DND-41 (cell line): ENCODE measurements around the gene KLF6.

Experiments
- ATAC-seq: fragments of 200-7000 bp; cut with Tn5 transposase; 3 replicates; pipeline ENCODE4 v1.9.1; 2021; ENCODE audit warnings: low read depth; ENCODE audit not compliant: insufficient read depth
- DNase-seq: peaks from one replicate; pipeline ENCODE4 v3.0.0-alpha.2; 2020
- H2AFZ ChIP-seq: 2 replicates; pipeline ENCODE4 v1.6.0; 2012; ENCODE audit warnings: low read depth, low read length
- H3K27ac ChIP-seq: 2 replicates; pipeline ENCODE4 v1.5.1; 2012; ENCODE audit warnings: low read length, inconsistent platforms
- H3K27me3 ChIP-seq: fragments of 200-600 bp; sonication (generic); 2 replicates; pipeline ENCODE4 v1.6.0; 2012; ENCODE audit warnings: low read length, mild to moderate bottlenecking, inconsistent platforms; ENCODE audit not compliant: insufficient read depth, poor library complexity
- H3K36me3 ChIP-seq: 2 replicates; pipeline ENCODE4 v1.5.1; 2012; ENCODE audit warnings: low read length, inconsistent platforms; ENCODE audit not compliant: insufficient read depth
- H3K4me1 ChIP-seq: 2 replicates; pipeline ENCODE4 v1.5.1; 2012; ENCODE audit warnings: mild to moderate bottlenecking, low read length; ENCODE audit not compliant: insufficient read depth
- H3K4me2 ChIP-seq: 2 replicates; pipeline ENCODE4 v1.6.0; 2012; ENCODE audit warnings: mild to moderate bottlenecking, moderate library complexity, low read length, inconsistent platforms; ENCODE audit not compliant: insufficient read depth
- H3K4me3 ChIP-seq, 2 experiments: fragments of 200-600 bp in 1 of 2; shearing (Covaris generic) in 1 of 2; 2 replicates each; pipeline ENCODE4 v1.5.1; 2012 to 2016; ENCODE audit warnings: inconsistent platforms in 2 of 2, low read length in 2 of 2, mild to moderate bottlenecking in 2 of 2, low read depth in 1 of 2, moderate library complexity in 1 of 2
- H3K79me2 ChIP-seq: 2 replicates; pipeline ENCODE4 v1.6.0; 2012; ENCODE audit warnings: low read length, inconsistent platforms; ENCODE audit not compliant: insufficient read depth
- H3K9ac ChIP-seq: 2 replicates; pipeline ENCODE4 v1.6.0; 2012; ENCODE audit warnings: low read depth, mild to moderate bottlenecking, inconsistent platforms, low read length, moderate library complexity
- H3K9me3 ChIP-seq: 2 replicates; pipeline ENCODE4 v1.5.1; 2012; ENCODE audit warnings: low read length, moderate library complexity, mild to moderate bottlenecking, inconsistent platforms; ENCODE audit not compliant: insufficient read depth, severe bottlenecking
- H4K20me1 ChIP-seq: 2 replicates; pipeline ENCODE4 v1.6.0; 2012; ENCODE audit warnings: low read length; ENCODE audit not compliant: insufficient read depth
- CTCF ChIP-seq: IDR thresholded peaks from 2 replicates; pipeline ENCODE4 v1.5.1; 2012; ENCODE audit warnings: borderline replicate concordance, low read length, moderate library complexity, mild to moderate bottlenecking; ENCODE audit not compliant: poor library complexity, severe bottlenecking; ENCODE audit errors: extremely low read depth
- EZH2 ChIP-seq: IDR thresholded peaks from 3 replicates; pipeline ENCODE4 v1.6.1; 2012; ENCODE audit warnings: borderline replicate concordance, low read depth, mild to moderate bottlenecking, moderate library complexity, low read length, inconsistent platforms; ENCODE audit not compliant: severe bottlenecking

Gene KLF6

GRCh38 chr10:3761904-3762303 is 23.1 kb downstream of the KLF6 start:
- TF ChIP-seq EZH2 (no peak), CTCF (no peak)
- H3K79me2 ChIP-seq: no peaks in the 10 kb centered on the region
- H3K27me3 ChIP-seq: no peaks in the 10 kb centered on the region
- no peak for DNase-seq
- H3K4me2 ChIP-seq: no peak overlapping the region
- ATAC-seq: no peak
- H4K20me1 ChIP-seq: no peaks in the 10 kb centered on the region
- no peaks in the 10 kb centered on the region for H3K36me3 ChIP-seq
- H3K9ac ChIP-seq: no peak overlapping the region
- H3K9me3 ChIP-seq: no peaks in the 10 kb centered on the region
- no peak overlapping the region for H2AFZ ChIP-seq
- H3K4me1 ChIP-seq: peaks cover 47% of the 10 kb centered on the region
- H3K4me3 ChIP-seq: no peak overlapping the region
- no peak overlapping the region for H3K27ac ChIP-seq

- no peaks in the 10 kb centered on the region for H3K9me3 ChIP-seq
- H3K36me3 ChIP-seq: no peaks in the 10 kb centered on the region
- no peaks in the 10 kb centered on the region for H3K27me3 ChIP-seq
- H4K20me1 ChIP-seq: no peaks in the 10 kb centered on the region
- H2AFZ ChIP-seq: no peak overlapping the region
- no peak overlapping the region for H3K4me2 ChIP-seq
- no peak overlapping the region for H3K27ac ChIP-seq
- TF ChIP-seq EZH2: no peak
- no peak for TF ChIP-seq CTCF
- H3K4me3 ChIP-seq: no peak overlapping the region
- DNase-seq: no peak
- H3K79me2 ChIP-seq: no peaks in the 10 kb centered on the region
- H3K9ac ChIP-seq: no peak overlapping the region
- H3K4me1 ChIP-seq: peaks cover 46% of the 10 kb centered on the region
- ATAC-seq: no peak
These were observed 23.9 kb downstream of the KLF6 start for GRCh38 chr10:3761021-3761686.

GRCh38 chr10:3760083-3760482 is 24.9 kb downstream of the KLF6 start:
- Histone ChIP-seq H4K20me1 (no peaks in the 10 kb centered on the region), H3K27ac (no peak overlapping the region), H3K4me3 (no peak overlapping the region), H3K4me1 (peaks cover 35% of the 10 kb centered on the region), H3K9me3 (no peaks in the 10 kb centered on the region), H3K36me3 (no peaks in the 10 kb centered on the region), H3K4me2 (no peak overlapping the region), H3K27me3 (no peaks in the 10 kb centered on the region), H3K9ac (no peak overlapping the region), H2AFZ (no peak overlapping the region), H3K79me2 (no peaks in the 10 kb centered on the region)
- DNase-seq: no peak
- no peak for ATAC-seq
- TF ChIP-seq CTCF (no peak), EZH2 (no peak)
